ENCODE data around the gene FAM193A.
"Not testable (repeated sequence)": the region's sequence is repeated elsewhere in the genome, so short reads cannot be mapped to it uniquely, and the experiment has no call there.

The FAM193A gene

DNA sequence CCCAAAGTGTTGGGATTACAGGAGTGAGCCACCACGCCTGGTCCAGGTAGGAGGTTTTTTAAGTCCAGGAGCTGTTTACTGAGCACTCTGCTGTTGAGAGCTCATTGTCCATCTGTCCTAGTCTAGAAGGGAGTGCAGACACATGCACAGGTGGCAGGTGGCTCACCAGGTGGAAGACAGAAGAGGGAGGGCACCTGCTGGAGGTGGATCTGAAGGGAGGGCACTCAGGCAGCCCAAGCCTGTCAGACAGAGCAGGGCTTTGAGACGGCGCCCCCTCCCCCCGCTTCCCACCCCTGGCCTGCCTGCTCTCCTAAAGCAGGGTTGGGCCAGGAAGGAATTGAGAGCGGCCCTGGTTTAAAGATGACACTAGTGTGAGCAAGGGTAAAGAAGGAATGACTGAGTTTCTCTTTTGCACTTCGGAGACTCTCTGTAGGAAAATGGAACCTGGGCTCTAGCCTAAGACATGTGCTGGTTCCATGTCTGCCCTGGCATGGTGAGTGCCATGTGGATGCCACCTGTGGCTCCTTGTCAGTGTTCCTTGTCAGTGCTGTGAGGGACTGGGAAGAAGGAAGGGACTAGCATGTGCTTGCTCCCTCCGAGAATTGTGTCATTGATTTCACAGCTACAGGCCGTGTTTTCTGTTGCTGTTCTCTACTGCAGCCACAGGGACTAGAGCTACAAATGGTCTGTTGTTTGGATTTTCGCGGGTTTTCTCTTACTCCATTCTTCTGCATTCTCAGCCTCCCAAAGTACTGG lies 111.1 kb downstream of the FAM193A start:
- no peak for DNase-seq (ENCODE audit: extremely low read depth in 1 of 2, low read depth in 1 of 2)

DNA sequence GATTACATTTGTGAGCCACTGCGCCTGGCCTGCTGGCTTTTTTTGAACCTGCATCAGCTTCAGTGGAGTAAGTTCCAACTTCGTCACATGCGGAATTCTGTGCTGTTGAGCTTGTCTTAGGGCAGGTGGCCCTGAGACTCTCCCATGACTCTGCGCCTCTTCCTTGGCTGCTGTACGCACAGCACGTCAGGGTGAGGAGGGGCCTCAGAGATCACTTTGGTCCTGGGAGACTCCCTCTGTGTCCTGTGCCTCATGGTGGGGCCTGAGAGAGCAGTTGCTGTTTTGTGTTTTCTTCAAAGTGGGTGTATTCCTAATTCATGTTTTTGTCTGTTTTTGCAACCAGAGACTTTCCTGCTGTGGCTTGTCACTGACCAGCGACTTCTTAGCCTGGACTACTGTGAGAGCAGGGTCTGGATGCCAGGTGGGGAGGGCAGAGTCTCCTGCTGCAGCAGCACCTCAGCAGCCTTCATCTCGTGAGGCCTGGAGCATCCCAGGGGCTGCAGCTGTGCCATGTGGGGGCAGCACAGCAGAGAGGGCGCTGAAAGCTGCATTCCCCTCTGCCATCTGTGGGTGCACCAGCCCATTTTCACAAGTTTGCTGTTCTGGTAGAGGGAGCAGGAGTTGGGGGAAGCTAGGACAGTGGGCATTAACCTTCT lies 111.8 kb downstream of the FAM193A start:
- no peak for DNase-seq (ENCODE audit: extremely low read depth in 1 of 2, low read depth in 1 of 2)

DNA sequence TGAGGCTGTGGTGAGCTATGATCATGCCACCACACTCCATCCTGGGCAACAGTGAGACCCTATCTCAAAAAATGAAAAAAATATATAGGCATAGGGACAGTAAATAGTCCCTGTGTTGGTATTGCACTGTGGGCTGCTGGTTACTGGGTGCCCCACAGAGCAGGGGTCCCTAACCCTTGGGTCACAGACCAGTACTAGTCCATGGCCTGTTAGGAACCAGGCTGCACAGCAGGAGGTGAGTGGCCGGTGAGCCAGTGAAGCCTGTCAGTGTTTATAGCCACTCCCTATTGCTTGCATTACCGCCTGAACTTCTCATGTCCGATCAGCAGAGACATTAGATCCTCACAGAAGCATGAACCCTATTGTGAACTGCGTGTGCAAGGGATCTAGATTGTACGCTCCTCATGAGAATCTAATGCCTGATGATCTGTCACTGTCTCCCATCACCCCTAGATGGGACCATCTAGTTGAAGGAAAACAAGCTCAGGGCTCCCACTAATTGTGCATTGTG lies 113.2 kb downstream of the FAM193A start:
- no peak for DNase-seq (ENCODE audit: extremely low read depth in 1 of 2, low read depth in 1 of 2)

DNA sequence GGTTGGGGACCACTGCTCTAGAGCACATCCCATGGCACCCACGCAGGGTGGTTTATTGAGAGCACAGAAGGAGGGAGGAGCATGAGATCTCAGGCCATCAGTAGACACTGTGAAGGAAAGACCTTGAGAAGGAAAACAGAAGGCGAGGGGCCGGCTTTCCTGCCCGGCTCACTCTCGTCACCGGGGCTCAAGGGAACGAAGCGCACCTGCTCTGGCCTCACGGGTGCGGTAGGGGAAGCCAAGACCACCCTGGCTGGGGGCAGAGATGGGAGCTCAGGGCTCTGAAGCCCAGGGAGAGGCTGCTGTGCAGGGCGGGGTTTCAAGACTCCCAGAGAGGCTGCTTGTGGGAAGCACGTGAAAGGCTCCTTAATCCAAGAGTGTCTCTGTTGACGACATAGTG lies 113.8 kb downstream of the FAM193A start:
- DNase-seq (ENCODE audit: extremely low read depth in 1 of 2, low read depth in 1 of 2), result no peak

DNA sequence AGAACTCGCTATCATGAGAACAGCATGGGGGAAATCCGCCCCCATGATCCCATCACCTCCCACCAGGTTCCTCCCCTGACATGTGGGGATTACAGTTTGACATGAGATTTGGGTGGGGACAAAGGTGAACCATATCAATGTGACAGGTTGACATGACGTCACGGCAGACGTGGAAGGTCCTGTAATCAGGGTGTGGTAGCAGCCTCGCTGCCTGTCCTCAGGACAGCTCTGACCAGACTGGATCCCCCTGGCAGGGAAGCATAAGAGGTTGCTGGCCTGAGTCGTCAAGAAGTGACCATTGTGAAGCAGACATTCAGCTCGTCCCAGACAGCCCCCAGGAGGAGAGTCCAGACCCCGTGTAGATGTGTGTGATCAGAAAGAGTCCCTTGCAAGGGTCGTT lies 115.1 kb downstream of the FAM193A start:
- no peak for DNase-seq (ENCODE audit: extremely low read depth in 1 of 2, low read depth in 1 of 2)

DNA sequence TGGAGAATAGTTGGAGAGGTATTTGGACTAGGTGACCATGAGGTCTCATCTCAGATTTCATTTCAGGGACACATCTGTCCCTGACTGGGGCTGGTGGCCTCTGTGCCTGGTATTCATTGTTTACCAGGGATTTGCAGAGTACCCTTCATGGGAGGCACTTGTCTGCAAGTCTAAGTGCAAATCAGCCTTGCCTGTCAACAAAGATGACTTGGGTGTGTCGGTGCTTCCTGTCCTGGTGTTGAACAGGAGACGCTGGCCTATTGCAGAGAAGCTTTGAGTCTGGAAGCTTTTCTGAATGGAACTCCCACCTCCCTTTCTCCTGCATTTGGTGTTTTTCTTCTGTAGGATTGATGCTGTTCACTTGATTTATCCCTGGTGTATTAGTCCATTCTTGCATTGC lies 115.6 kb downstream of the FAM193A start:
- no peak for DNase-seq (ENCODE audit: extremely low read depth in 1 of 2, low read depth in 1 of 2)

DNA sequence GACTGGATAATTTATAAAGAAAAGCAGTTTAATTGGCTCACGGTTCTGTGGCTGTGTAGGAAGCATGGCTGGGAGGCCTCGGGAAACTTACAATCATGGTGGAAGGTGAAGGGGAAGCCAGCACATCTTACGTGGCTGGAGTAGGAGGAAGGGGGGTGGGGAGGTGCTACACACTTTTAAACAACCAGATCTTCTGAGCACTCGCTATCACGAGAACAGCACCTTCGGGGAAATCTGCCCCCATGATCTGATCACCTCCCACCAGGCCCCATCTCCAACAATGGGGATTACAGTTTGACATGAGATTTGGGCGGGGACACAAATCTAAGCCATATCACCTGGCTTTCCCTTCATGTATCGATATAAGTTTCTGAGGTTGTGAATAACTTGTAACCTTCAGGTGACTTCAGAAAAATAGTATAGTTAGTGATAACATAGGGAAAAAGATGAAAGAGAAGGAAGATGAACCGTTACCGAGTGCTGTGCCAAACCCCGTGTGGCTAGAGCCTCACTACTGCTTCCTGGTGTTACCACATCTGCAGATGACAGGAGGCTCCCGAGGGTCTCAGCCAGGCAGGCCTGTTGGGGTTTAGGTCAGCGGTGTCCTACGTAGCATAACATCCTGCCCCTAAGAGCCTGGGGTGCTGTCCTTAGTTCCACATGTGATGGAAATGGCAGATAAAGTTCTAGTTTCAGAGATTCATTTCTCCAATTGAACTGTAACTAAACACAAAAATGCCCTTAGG lies 116.1 kb downstream of the FAM193A start:
- no peak for DNase-seq (ENCODE audit: extremely low read depth in 1 of 2, low read depth in 1 of 2)

DNA sequence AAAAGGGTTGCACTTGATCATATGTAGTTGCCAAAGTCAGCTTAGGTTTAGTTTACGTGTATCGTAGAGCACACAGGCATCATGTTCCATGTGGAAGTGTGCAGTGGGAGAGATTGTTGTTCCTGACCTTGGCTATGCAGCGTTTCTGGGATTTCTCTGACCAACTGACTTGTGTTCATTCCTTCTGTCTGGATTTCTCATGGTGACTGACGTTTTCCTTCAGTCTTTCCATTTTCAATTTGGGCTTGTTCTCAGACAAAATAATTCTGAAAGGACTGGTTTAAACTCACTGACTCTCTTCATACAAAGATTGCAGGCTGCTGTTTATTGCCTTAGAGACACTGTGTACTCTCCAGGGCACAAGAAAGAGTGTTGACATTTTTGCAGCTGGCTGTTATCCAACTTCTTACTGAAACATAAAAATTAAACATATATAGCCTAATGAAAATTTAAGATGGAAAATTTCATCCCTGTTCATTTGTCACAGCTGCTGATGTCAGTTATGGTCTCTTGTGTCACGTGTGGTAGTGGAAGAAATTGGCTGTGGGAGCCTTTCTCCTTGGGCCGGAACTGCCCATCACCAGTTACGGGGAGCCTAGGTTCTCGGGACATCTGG lies 124.3 kb downstream of the FAM193A start:
- DNase-seq (ENCODE audit: extremely low read depth in 1 of 2, low read depth in 1 of 2), result no peak

DNA sequence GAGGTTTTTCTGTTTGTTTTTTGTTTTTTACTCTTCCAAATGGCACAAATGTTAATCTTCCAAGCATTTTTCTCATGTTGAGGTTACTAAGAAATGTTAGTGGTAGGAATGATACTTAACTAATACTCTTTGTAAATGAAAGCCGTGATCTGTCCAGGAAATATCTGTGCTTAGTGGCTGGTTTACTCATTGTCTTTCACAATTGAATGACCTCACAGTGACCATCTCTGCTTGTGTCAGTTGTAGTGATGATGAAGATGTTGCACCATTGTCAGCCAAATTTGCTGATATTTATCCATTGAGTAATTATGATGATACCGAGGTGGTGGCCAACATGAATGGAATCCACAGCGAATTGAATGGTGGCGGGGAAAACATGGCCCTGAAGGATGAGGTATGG lies 126.2 kb downstream of the FAM193A start:
- no peak for DNase-seq (ENCODE audit: extremely low read depth in 1 of 2, low read depth in 1 of 2)

DNA sequence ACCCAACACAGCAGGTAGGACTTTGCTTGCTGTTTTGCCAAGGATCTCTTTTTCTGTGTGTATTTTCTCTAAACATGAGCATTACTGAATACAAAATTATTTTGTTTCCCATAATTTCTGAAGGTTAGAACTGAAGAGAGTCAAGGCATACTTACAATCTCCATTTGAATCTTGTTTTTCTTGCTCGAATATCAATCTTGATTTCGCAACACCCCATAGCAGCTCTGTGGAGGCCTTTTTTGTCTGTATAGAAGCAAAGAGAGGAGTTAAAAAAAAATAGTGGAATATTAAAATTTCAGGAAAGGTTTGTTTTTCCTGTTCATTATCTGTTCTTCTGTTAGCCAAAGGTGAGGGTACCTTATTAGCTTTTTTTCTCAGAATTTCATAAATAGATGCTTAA lies 126.8 kb downstream of the FAM193A start:
- DNase-seq (ENCODE audit: extremely low read depth in 1 of 2, low read depth in 1 of 2), result no peak

DNA sequence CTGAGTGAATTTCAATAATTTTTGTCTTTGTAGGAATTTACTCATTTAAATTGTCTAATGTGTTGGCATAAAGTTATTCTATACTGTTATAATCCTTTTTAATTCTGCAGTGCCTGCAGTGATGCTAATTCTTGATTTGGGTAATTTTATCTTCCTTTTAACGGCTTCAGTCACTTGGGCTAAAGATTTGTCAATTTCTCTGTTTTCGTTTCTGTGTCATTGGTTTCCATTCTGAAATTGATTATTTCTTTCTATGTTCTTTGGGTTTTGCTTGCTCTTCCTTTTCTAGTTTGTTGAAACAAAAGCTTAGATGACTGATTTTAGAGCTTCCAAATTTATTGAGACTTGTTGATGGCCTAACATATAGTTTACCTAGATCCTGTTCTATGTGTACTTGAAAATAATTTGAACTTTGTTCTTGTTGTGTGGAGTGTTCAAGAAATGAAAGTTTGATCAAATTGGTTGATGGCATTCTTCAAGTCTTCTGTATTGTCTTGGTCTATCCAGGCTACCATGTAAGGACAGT lies 130.3 kb downstream of the FAM193A start:
- DNase-seq (ENCODE audit: extremely low read depth in 1 of 2, low read depth in 1 of 2), result no peak

DNA sequence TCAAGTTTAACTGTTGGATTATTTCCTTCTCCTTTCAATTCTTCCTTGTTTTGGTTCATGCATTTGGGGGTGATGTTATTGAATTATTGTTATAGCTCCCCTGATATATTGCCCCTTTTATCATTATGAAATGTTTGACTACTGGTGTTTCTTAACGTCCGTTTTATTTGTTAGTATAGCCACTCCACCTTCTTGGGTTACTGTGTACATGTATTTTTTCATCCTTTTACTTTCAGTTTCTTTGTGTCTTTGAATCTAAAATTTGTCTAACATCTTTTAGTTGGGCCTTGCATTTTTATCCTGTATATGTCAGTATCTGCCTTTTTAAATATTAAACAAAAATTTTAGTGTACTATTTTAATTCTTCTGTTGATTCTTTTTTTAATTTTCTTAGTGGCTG lies 131.0 kb downstream of the FAM193A start:
- no peak for DNase-seq (ENCODE audit: extremely low read depth in 1 of 2, low read depth in 1 of 2)

DNA sequence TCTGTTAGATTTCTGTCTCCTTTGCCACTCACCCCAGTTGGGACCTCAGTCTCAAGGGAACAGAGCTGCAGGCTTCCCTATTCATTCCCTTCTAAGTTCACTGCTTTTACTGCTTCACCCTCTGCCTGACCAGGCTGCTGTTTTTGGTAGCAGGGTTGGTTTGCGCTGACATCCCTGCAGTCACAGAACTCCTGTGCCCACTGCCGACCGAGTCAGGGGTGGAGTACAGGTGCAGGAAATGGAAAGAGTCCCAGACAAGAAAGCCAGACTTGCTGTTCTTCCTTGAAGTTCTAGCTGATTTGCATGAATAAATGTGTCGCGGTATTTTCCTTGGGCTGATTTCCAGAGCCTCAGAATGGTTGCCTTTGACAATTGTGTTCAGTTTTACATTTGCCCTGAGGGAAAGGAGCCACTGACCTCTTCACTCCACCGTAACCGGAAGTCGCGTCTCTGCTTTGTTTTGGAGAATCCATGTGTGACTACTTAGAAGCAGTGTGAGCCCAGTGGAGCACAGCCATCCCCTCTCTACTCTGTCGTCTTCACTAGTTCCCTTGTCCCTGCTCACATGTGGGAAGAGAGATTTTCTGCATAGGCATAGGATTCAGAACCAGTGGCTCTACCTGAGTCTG lies 134.9 kb downstream of the FAM193A start:
- no peak for DNase-seq (ENCODE audit: extremely low read depth in 1 of 2, low read depth in 1 of 2)

DNA sequence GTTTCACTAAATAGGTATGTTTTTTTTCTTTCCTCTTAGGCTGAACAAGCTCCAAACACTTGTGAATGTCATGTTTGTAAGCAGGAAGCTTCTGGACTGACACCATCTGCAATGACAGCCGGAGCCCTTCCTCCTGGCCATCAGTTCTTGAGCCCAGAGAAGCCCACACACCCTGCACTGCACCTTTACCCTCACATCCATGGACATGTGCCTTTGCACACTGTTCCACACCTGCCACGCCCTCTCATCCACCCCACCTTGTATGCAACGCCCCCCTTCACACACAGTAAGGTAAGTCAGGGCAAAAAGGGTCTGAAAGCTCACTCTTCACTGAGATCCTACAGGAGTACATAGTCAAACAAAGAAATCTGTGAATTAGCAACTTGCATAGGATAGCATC lies 135.6 kb downstream of the FAM193A start:
- DNase-seq (ENCODE audit: extremely low read depth in 1 of 2, low read depth in 1 of 2), result no peak

DNA sequence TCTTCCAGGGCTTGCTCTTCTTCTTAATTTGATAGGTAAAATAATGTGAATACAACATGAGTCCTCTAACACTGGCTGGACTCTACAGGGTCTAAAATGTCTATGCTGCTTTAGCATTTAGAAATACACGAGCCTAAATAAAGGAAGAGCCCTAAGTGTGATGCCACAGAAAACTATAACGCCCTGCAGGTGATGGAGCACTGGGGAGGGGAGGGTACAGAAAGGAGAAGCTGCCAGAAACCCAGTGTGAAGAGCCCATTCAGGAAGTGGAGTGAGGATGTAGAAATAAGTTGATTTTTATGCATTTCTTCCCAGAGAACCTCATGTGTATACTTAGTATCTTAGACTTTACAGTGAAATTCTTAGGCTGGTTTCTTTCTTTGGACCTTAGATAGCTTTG lies 136.3 kb downstream of the FAM193A start:
- DNase-seq (ENCODE audit: extremely low read depth in 1 of 2, low read depth in 1 of 2), result no peak

DNA sequence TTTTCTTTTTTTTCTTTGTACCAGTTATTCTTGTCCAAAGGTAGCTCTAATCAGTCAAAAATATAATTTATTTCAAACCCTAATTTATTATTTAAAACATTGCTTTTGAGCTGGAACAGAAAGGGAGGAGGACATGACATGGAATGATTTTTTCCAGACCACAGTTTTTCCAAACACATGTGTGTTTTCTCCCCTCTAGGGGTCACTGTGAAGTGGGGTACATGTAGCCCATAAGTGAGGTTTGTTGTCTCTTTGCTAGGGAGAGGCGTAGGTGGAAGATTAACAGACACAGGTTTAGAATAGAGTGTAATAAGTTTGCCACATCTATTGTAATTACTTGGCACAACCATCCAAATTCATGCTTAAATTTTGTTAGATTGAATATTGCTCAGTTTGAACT lies 136.7 kb downstream of the FAM193A start:
- no peak for DNase-seq (ENCODE audit: extremely low read depth in 1 of 2, low read depth in 1 of 2)

DNA sequence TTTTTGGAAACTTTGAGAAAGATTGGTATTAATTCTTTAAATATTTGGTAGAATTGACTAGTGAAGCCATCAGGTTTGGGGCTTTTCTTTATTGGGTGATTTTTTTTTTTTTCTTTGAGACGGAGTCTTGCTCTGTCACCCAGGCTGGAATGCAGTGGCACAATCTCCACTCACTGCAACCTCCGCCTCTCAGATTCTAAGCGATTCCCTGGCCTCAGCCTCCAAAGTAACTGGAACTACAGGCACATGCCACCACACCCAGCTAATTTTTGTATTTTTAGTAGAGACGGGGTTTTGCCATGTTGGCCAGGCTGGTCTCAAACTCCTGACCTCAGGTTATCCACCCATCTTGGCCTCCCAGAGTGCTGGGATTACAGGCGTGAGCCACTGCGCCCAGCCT lies 143.3 kb downstream of the FAM193A start:
- DNase-seq (ENCODE audit: extremely low read depth in 1 of 2, low read depth in 1 of 2), result not testable (repeated sequence)

DNA sequence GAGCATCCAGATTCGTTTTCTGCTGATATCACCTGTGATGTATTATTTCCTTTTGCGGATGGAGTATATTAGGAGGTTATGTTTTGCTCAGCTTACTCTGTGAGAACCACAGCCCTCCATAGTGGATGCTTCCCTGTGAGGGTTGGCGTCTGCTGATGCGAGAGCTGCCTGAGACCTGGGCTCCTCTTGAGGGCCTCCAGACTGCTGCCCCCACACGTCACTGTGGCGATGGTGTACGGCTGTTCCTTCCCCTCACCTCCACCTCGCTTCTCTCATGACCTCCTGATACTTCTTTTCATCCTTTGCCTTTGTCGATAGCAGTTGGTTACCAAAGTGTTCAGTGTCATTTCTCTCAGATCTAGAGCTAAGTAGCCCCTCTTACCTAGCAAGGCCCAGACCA lies 148.0 kb downstream of the FAM193A start:
- no peak for DNase-seq (ENCODE audit: extremely low read depth in 1 of 2, low read depth in 1 of 2)

DNA sequence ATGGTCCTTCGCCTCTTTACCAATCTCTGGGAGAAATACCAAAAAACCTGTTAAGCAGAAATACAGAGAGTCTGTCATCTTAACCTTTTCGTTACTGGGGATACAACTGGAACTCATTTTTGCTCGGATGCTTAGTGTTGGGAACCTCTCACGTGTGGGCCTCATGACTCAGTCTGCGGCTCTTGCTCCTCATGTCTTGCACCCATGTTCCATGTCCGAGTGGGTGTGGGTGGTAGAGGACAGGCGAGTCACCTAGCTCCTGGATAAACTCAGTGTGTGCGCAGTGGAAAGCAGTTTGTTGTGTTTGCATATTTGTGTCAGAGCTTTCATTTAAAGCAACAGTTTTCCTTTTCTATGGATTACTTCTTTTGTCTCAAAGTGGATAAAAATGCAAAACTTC lies 149.1 kb downstream of the FAM193A start:
- no peak for DNase-seq (ENCODE audit: extremely low read depth in 1 of 2, low read depth in 1 of 2)

DNA sequence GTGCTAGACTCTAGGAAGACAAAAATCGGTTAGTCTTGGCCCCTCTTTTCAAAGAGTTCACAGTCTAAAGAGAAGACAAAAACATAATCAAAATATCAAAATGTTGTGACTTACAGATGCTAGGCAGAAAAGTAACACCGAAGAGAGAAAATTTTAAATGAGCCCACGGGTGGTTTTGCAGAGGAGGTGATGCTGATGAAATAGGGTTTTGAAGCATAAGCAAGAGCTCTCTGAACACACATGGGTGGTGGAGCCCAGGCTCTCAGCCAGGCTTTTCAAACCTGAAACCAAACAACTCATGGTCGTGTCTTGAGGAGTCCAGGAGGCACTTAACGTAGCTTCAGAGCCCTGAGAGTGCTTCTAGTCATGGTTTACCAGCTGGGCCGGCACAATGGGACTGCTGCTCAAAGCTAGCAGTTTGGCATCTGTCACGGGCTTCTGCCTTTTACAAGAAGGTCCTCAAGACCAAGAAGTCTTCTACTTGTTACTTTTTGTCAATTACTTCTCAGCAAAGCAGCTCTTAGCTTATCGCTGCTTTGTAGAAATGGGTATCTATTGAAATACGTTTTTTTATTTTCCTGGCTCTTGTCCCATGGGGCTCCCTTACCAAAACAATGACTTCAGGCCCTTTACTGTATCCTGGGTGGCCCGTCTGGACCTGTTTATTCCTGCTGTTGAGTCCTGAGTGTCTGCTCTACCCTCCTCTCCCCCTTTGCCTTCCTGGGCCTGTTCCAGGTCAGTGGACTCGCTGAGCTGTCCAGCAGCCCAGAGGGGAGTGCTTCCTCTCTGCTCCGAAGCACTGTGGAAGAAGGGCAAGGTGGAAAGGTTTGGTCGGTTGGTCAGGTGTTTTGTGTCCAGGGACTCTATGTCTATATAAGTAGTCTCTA lies 150.2 kb downstream of the FAM193A start:
- no peak for DNase-seq (ENCODE audit: extremely low read depth in 1 of 2, low read depth in 1 of 2)
